ENCODE results near the gene KRCC1.

- TF ChIP-seq CTCF (IDR thresholded peaks at IDR 0.05) = no peak
- no peak for TF ChIP-seq POLR2AphosphoS5 (IDR thresholded peaks at IDR 0.05)
- no peak for TF ChIP-seq POLR2A (IDR thresholded peaks at IDR 0.05)
Measured at GRCh38 chr2:88091943-88092342, 36.4 kb upstream of the KRCC1 start.
